Smooth muscle cell (in vitro differentiated cells): Measurements from ENCODE around the gene LMF1. TPM values are rescaled to one million over a fixed set of nuclear protein-coding genes. Genes with fewer than 3 reads are reported as not detected.
A peak's percentile ranks its signal among the peaks of the same experiment; 100 is the strongest.

Experiments
- DNase-seq: peaks from one replicate; lab custom pipeline; 2025; ENCODE audit not compliant: unreplicated experiment; lab: John Stamatoyannopoulos, UW
- H2AFZ ChIP-seq: fragments of 200-600 bp; sonication (generic); 2 replicates; pipeline ENCODE4 v1.6.0; 2016; ENCODE audit warnings: antibody characterized with exemption, low read depth, mild to moderate bottlenecking
- H3F3A ChIP-seq: fragments of 200-600 bp; sonication (generic); 2 replicates; pipeline ENCODE4 v1.6.0; 2017; ENCODE audit warnings: antibody characterized with exemption, low read depth
- H3K27ac ChIP-seq: fragments of 200-600 bp; sonication (generic); 2 replicates; pipeline ENCODE4 v1.5.1; 2016; ENCODE audit warnings: low read depth, mild to moderate bottlenecking
- H3K27me3 ChIP-seq: fragments of 200-600 bp; sonication (generic); 2 replicates; pipeline ENCODE4 v1.6.1; 2016; ENCODE audit warnings: low read depth, mild to moderate bottlenecking
- H3K36me3 ChIP-seq: fragments of 200-600 bp; sonication (generic); 2 replicates; pipeline ENCODE4 v1.5.1; 2016; ENCODE audit warnings: low read depth
- H3K4me1 ChIP-seq: fragments of 200-600 bp; sonication (generic); 2 replicates; pipeline ENCODE4 v1.5.1; 2016; ENCODE audit warnings: low read depth
- H3K4me2 ChIP-seq: fragments of 200-600 bp; sonication (generic); 2 replicates; pipeline ENCODE4 v1.6.0; 2016; ENCODE audit warnings: mild to moderate bottlenecking
- H3K4me3 ChIP-seq: fragments of 200-600 bp; sonication (generic); 2 replicates; pipeline ENCODE4 v1.5.1; 2016; ENCODE audit warnings: mild to moderate bottlenecking
- H3K79me2 ChIP-seq: fragments of 200-600 bp; sonication (generic); 2 replicates; pipeline ENCODE4 v1.6.0; 2016; ENCODE audit warnings: low read depth, mild to moderate bottlenecking
- H3K9ac ChIP-seq: fragments of 200-600 bp; sonication (generic); 2 replicates; pipeline ENCODE4 v1.6.0; 2016; ENCODE audit warnings: low read depth
- H3K9me3 ChIP-seq: fragments of 200-600 bp; sonication (generic); replicated peaks from 2 replicates; pipeline ENCODE4 v1.5.1; 2016; ENCODE audit warnings: low read depth
- H4K20me1 ChIP-seq: fragments of 200-600 bp; sonication (generic); 2 replicates; pipeline ENCODE4 v1.6.0; 2016; ENCODE audit warnings: low read depth
- CTCF ChIP-seq: fragments of 200-600 bp; sonication (generic); IDR thresholded peaks from 2 replicates; pipeline ENCODE4 v1.5.1; 2017; ENCODE audit warnings: borderline replicate concordance, mild to moderate bottlenecking, antibody characterized with exemption; ENCODE audit not compliant: insufficient read depth, poor library complexity, severe bottlenecking
- WGBS: methylation state at CpG from one replicate; pipeline ENCODE4 v1.1.7; 2016; ENCODE audit warnings: low lambda C conversion rate; 5-methylcytosine and 5-hydroxymethylcytosine counted together
- polyA plus RNA-seq: library from polyadenylated mRNA; unstranded; fragments of >200 nt; fragmentation: Nextera tagmentation; extraction: Ambion mirVana; gene quantifications from 2 replicates; pipeline ENCODE4 v1.2.1, GENCODE V29; 2016
- total RNA-seq: library from RNA; depleted of rRNA; stranded (reverse); fragments of >200 nt; gene quantifications from 2 replicates; pipeline ENCODE4 v1.2.3, GENCODE V29; 2014

Gene LMF1
- total RNA-seq (17.1 and 25.3 TPM in 2 replicates), polyA plus RNA-seq (29.8 and 33.2 TPM in 2 replicates)

- Histone ChIP-seq H3K79me2 (no peaks in the 10 kb centered on the region), H3K9me3 (no peaks in the 10 kb centered on the region), H3K36me3 (no peaks in the 10 kb centered on the region), H3K9ac (peak within 1 kb of the TSS; percentile 80), H3K4me3 (peak within 1 kb of the TSS; percentile 78), H3K27ac (peak within 1 kb of the TSS; percentile 33), H3K4me2 (peak within 1 kb of the TSS; percentile 91), H4K20me1 (no peaks in the 10 kb centered on the region), H3F3A (peaks cover 8% of the 10 kb centered on the region), H3K4me1 (peaks cover 19% of the 10 kb centered on the region), H3K27me3 (no peaks in the 10 kb centered on the region), H2AFZ (peak within 1 kb of the TSS; percentile 83)
- 11% methylated on average over 24 of the region's 71 CpGs for WGBS
- DNase-seq, result peak; percentile 96
- TF ChIP-seq CTCF, result no peak
Measured at GRCh38 chr16:970766-971581, at the start of gene LMF1. Gene LMF1, minus strand, starts transcription at chr16:970984. Its CDS starts 4 bp downstream, at chr16:970980.

- no peaks in the 10 kb centered on the region for H3K79me2 ChIP-seq
- H4K20me1 ChIP-seq, result no peaks in the 10 kb centered on the region
- peaks cover 8% of the 10 kb centered on the region for H3K4me1 ChIP-seq
- WGBS, result 93% methylated on average over 10 of the region's 11 CpGs
- H3K4me2 ChIP-seq, result no peak overlapping the region
- no peak for DNase-seq
- TF ChIP-seq CTCF, result no peak
- no peak overlapping the region for H3K9ac ChIP-seq
- no peak overlapping the region for H2AFZ ChIP-seq
- H3K27ac ChIP-seq, result no peak overlapping the region
- no peak overlapping the region for H3K4me3 ChIP-seq
- no peaks in the 10 kb centered on the region for H3K36me3 ChIP-seq
- no peaks in the 10 kb centered on the region for H3K9me3 ChIP-seq
- no peaks in the 10 kb centered on the region for H3F3A ChIP-seq
- no peaks in the 10 kb centered on the region for H3K27me3 ChIP-seq
Measured at GRCh38 chr16:1020091-1020399, 49.3 kb upstream of the LMF1 start.

- no peaks in the 10 kb centered on the region for H3K9me3 ChIP-seq
- no peaks in the 10 kb centered on the region for H3K27me3 ChIP-seq
- no peaks in the 10 kb centered on the region for H4K20me1 ChIP-seq
- H3K79me2 ChIP-seq, result no peaks in the 10 kb centered on the region
- peaks cover 12% of the 10 kb centered on the region for H3K4me1 ChIP-seq
- H2AFZ ChIP-seq, result no peak overlapping the region
- H3F3A ChIP-seq, result no peaks in the 10 kb centered on the region
- TF ChIP-seq CTCF, result no peak
- H3K4me2 ChIP-seq, result no peak overlapping the region
- no peak overlapping the region for H3K9ac ChIP-seq
- H3K4me3 ChIP-seq, result no peak overlapping the region
- H3K36me3 ChIP-seq, result no peaks in the 10 kb centered on the region
- no peak overlapping the region for H3K27ac ChIP-seq
- 88% methylated on average over 65 of the region's 66 CpGs for WGBS
- no peak for DNase-seq
Measured at GRCh38 chr16:1019231-1020090, 48.7 kb upstream of the LMF1 start.
